B cell (primary cell): ENCODE measurements around the gene POFUT2.

Experiments
- EZH2 ChIP-seq: IDR thresholded peaks from 2 replicates; pipeline ENCODE4 v1.6.1; 2012; ENCODE audit warnings: borderline replicate concordance, low read depth, mild to moderate bottlenecking, moderate library complexity, low read length; ENCODE audit not compliant: insufficient read depth, poor library complexity, severe bottlenecking
- TF ChIP-seq, protein P1 (sequence below): fragments of 200-600 bp; IDR thresholded peaks from one replicate; pipeline ENCODE4 v1.8.0; 2022; ENCODE audit warnings: antibody characterized with exemption, mild to moderate bottlenecking

GRCh38 chr21:45322960-45323461, 35.3 kb upstream of the POFUT2 start:
- TF ChIP-seq, protein P1, sequence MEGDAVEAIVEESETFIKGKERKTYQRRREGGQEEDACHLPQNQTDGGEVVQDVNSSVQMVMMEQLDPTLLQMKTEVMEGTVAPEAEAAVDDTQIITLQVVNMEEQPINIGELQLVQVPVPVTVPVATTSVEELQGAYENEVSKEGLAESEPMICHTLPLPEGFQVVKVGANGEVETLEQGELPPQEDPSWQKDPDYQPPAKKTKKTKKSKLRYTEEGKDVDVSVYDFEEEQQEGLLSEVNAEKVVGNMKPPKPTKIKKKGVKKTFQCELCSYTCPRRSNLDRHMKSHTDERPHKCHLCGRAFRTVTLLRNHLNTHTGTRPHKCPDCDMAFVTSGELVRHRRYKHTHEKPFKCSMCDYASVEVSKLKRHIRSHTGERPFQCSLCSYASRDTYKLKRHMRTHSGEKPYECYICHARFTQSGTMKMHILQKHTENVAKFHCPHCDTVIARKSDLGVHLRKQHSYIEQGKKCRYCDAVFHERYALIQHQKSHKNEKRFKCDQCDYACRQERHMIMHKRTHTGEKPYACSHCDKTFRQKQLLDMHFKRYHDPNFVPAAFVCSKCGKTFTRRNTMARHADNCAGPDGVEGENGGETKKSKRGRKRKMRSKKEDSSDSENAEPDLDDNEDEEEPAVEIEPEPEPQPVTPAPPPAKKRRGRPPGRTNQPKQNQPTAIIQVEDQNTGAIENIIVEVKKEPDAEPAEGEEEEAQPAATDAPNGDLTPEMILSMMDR, result no peak
- TF ChIP-seq EZH2, result no peak
